ELF-1 (cell line): Measurements from ENCODE around the gene HAND2.

Experiments
- DNase-seq: peaks from one replicate; pipeline ENCODE4 v3.0.0-alpha.2; 2016; ENCODE audit warnings: low read depth, low spot score

Gene HAND2

GRCh38 chr4:173503330-173504180 lies 26.5 kb downstream of the HAND2 start:
- DNase-seq = no peak

GRCh38 chr4:173502282-173502681 lies 27.7 kb downstream of the HAND2 start:
- no peak for DNase-seq

- DNase-seq = no peak
These were observed 28.4 kb downstream of the HAND2 start for GRCh38 chr4:173501592-173502150.

- no peak for DNase-seq
These were observed 29.0 kb downstream of the HAND2 start for GRCh38 chr4:173500841-173501591.

GRCh38 chr4:173499658-173500535 lies 30.1 kb downstream of the HAND2 start:
- no peak for DNase-seq

- no peak for DNase-seq
These were observed 31.3 kb downstream of the HAND2 start for GRCh38 chr4:173498771-173499170.

GRCh38 chr4:173498023-173498422 lies 32.0 kb downstream of the HAND2 start:
- no peak for DNase-seq

GRCh38 chr4:173494013-173494970 lies 35.7 kb downstream of the HAND2 start:
- DNase-seq = peak; percentile 84

GRCh38 chr4:173493041-173493440 lies 37.0 kb downstream of the HAND2 start:
- no peak for DNase-seq

GRCh38 chr4:173492315-173492714 lies 37.7 kb downstream of the HAND2 start:
- no peak for DNase-seq

GRCh38 chr4:173490817-173491528 lies 39.1 kb downstream of the HAND2 start:
- DNase-seq = no peak

- no peak for DNase-seq
These were observed 39.8 kb downstream of the HAND2 start for GRCh38 chr4:173490256-173490655.

- DNase-seq = no peak
These were observed 40.5 kb downstream of the HAND2 start for GRCh38 chr4:173489514-173489913.

GRCh38 chr4:173488656-173489055 lies 41.4 kb downstream of the HAND2 start:
- no peak for DNase-seq

- no peak for DNase-seq
These were observed 42.0 kb downstream of the HAND2 start for GRCh38 chr4:173488074-173488473.

- no peak for DNase-seq
These were observed 43.2 kb downstream of the HAND2 start for GRCh38 chr4:173486714-173487392.

GRCh38 chr4:173485164-173485563 lies 44.9 kb downstream of the HAND2 start:
- DNase-seq = no peak

- DNase-seq = no peak
These were observed 47.6 kb downstream of the HAND2 start for GRCh38 chr4:173482330-173482931.

- DNase-seq = no peak
These were observed 51.1 kb downstream of the HAND2 start for GRCh38 chr4:173478913-173479283.
